ENCODE results near the gene FKBP11.

Gene FKBP11

DNA sequence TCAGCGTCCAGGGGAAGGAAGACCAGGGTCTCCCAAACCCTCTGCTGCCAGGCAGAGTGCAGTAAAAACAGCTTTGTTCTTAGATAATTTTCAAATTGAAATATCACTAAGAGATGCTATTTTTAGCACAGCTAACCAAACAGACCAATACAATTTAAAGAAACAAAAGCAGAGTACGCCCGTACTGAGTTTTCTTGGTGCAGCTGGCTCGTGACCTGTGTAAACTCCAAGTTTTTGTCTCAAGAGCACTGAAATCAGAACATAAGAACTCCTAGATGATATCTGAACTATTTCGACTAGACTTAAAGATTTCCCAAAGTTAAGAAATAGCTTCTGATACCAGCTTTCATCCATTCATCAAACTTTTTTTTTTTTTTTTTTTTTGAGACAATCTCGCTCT is 21.7 kb upstream of the FKBP11 start:
- peaks cover 2% of the 10 kb centered on the region for H3K36me3 ChIP-seq (replicated peaks; ENCODE audit: low read depth, low read length)
- no peak overlapping the region for H3K9ac ChIP-seq (ENCODE audit: low read length)
- H3K9me3 ChIP-seq (ENCODE audit: insufficient read depth, low read length) = no peaks in the 10 kb centered on the region
- peaks cover 29% of the 10 kb centered on the region for H3K79me2 ChIP-seq (ENCODE audit: low read length)
- H3K4me3 ChIP-seq (ENCODE audit: low read length) = no peak overlapping the region
- no peak overlapping the region for H3K27ac ChIP-seq (ENCODE audit: low read length)
- H3K4me1 ChIP-seq (ENCODE audit: low read length) = no peaks in the 10 kb centered on the region
- H2AFZ ChIP-seq (ENCODE audit: low read depth, low read length) = no peak overlapping the region
- no peak overlapping the region for H3K4me2 ChIP-seq (ENCODE audit: low read length)
- no peak for TF ChIP-seq EZH2phosphoT487 (IDR thresholded peaks at IDR 0.05; ENCODE audit: low read depth)
- TF ChIP-seq, protein P1, sequence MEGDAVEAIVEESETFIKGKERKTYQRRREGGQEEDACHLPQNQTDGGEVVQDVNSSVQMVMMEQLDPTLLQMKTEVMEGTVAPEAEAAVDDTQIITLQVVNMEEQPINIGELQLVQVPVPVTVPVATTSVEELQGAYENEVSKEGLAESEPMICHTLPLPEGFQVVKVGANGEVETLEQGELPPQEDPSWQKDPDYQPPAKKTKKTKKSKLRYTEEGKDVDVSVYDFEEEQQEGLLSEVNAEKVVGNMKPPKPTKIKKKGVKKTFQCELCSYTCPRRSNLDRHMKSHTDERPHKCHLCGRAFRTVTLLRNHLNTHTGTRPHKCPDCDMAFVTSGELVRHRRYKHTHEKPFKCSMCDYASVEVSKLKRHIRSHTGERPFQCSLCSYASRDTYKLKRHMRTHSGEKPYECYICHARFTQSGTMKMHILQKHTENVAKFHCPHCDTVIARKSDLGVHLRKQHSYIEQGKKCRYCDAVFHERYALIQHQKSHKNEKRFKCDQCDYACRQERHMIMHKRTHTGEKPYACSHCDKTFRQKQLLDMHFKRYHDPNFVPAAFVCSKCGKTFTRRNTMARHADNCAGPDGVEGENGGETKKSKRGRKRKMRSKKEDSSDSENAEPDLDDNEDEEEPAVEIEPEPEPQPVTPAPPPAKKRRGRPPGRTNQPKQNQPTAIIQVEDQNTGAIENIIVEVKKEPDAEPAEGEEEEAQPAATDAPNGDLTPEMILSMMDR (IDR thresholded peaks at IDR 0.05; ENCODE audit: low read depth, low read length) = no peak
- no peaks in the 10 kb centered on the region for H3K27me3 ChIP-seq (ENCODE audit: low read depth, low read length)
- peaks cover 12% of the 10 kb centered on the region for H4K20me1 ChIP-seq (ENCODE audit: insufficient read depth, low read length)

DNA sequence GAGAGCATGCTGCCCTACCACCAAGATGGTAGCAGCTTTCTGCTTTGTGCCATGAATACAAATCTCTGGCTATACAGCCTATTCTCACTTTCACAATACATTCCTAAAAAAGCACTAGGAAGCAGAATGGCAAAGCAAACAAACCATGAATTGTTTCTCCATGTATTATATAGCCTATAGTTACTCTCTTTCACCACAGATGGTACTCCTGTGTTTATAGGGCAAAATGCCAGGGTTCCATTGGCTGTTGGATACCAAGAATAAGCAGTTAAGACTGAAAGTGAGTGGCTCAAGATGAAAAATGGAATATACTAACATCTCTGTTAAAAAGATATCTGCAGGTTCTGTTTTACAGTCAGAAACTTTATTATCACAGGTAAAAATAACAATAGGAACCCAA is 20.9 kb upstream of the FKBP11 start:
- no peak overlapping the region for H2AFZ ChIP-seq (ENCODE audit: low read depth, low read length)
- H3K4me1 ChIP-seq (ENCODE audit: low read length) = no peaks in the 10 kb centered on the region
- TF ChIP-seq EZH2phosphoT487 (IDR thresholded peaks at IDR 0.05; ENCODE audit: low read depth) = no peak
- TF ChIP-seq, protein P1 (IDR thresholded peaks at IDR 0.05; ENCODE audit: low read depth, low read length) = no peak
- no peaks in the 10 kb centered on the region for H3K27me3 ChIP-seq (ENCODE audit: low read depth, low read length)
- H3K27ac ChIP-seq (ENCODE audit: low read length) = no peak overlapping the region
- H4K20me1 ChIP-seq (ENCODE audit: insufficient read depth, low read length) = peaks cover 17% of the 10 kb centered on the region
- no peak overlapping the region for H3K4me2 ChIP-seq (ENCODE audit: low read length)
- H3K9ac ChIP-seq (ENCODE audit: low read length) = no peak overlapping the region
- H3K4me3 ChIP-seq (ENCODE audit: low read length) = no peak overlapping the region
- H3K79me2 ChIP-seq (ENCODE audit: low read length) = peaks cover 28% of the 10 kb centered on the region
- H3K36me3 ChIP-seq (replicated peaks; ENCODE audit: low read depth, low read length) = peaks cover 2% of the 10 kb centered on the region
- H3K9me3 ChIP-seq (ENCODE audit: insufficient read depth, low read length) = no peaks in the 10 kb centered on the region

DNA sequence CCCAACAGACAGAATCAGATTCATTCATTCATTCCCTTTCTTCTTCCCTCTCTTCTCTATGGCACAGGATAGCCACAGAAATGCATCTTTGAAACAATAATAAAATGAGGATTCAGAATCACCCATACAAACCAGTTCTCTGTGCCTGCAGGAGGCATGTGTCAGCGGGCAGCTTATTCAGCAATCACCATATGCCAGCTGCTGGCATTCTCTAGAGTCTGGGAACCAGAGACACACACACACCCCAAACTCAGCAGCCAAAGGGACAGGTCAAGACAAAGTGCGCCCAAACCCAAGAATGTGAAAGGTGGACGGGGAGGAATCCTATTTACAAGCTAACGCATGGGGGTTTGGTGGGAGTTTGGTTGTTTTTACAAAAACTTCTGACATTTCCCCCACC is 17.9 kb upstream of the FKBP11 start:
- Histone ChIP-seq H3K27me3 (ENCODE audit: low read depth, low read length) (no peaks in the 10 kb centered on the region), H4K20me1 (ENCODE audit: insufficient read depth, low read length) (peaks cover 23% of the 10 kb centered on the region), H3K9ac (ENCODE audit: low read length) (no peak overlapping the region), H3K79me2 (ENCODE audit: low read length) (peaks cover 24% of the 10 kb centered on the region), H3K4me1 (ENCODE audit: low read length) (no peaks in the 10 kb centered on the region), H3K9me3 (ENCODE audit: insufficient read depth, low read length) (no peaks in the 10 kb centered on the region), H2AFZ (ENCODE audit: low read depth, low read length) (no peak overlapping the region), H3K27ac (ENCODE audit: low read length) (no peak overlapping the region), H3K4me2 (ENCODE audit: low read length) (no peak overlapping the region), H3K36me3 (replicated peaks; ENCODE audit: low read depth, low read length) (peaks cover 9% of the 10 kb centered on the region), H3K4me3 (ENCODE audit: low read length) (no peak overlapping the region)
- no peak for TF ChIP-seq EZH2phosphoT487 (IDR thresholded peaks at IDR 0.05; ENCODE audit: low read depth)
- TF ChIP-seq, protein P1 (IDR thresholded peaks at IDR 0.05; ENCODE audit: low read depth, low read length) = no peak

DNA sequence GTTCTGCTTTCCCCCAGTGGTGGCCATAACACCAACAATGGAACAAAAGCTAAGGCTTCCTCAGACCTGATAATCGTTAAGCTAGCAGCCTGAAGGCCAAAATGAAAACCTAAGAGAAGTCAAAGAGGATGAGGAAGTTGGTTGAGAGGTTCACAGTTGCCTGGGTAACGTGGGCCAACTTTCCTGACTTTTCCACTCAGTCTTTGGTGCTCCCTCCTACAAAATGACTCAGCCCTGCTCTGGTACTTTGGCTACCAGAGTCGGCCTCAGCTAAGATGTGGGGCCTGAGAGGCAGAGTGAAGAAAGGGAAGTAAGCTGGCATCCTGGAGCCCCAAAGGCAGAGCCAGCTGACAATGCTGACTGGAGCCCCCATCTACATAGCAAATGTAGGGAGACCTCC is 14.9 kb upstream of the FKBP11 start:
- Histone ChIP-seq H3K79me2 (ENCODE audit: low read length) (peaks cover 16% of the 10 kb centered on the region), H3K36me3 (replicated peaks; ENCODE audit: low read depth, low read length) (peaks cover 17% of the 10 kb centered on the region), H2AFZ (ENCODE audit: low read depth, low read length) (no peak overlapping the region), H3K4me1 (ENCODE audit: low read length) (no peaks in the 10 kb centered on the region), H3K27ac (ENCODE audit: low read length) (no peak overlapping the region), H3K4me2 (ENCODE audit: low read length) (no peak overlapping the region), H3K9ac (ENCODE audit: low read length) (no peak overlapping the region), H3K4me3 (ENCODE audit: low read length) (no peak overlapping the region), H4K20me1 (ENCODE audit: insufficient read depth, low read length) (peaks cover 22% of the 10 kb centered on the region), H3K9me3 (ENCODE audit: insufficient read depth, low read length) (no peaks in the 10 kb centered on the region), H3K27me3 (ENCODE audit: low read depth, low read length) (no peaks in the 10 kb centered on the region)
- TF ChIP-seq, protein P1 (IDR thresholded peaks at IDR 0.05; ENCODE audit: low read depth, low read length) = no peak
- TF ChIP-seq EZH2phosphoT487 (IDR thresholded peaks at IDR 0.05; ENCODE audit: low read depth) = no peak

Measured in OCI-LY3 (cell line).